ENCODE data around the gene P4HTM.
A peak's percentile ranks its signal among the peaks of the same experiment; 100 is the strongest.

P4HTM gene

DNA sequence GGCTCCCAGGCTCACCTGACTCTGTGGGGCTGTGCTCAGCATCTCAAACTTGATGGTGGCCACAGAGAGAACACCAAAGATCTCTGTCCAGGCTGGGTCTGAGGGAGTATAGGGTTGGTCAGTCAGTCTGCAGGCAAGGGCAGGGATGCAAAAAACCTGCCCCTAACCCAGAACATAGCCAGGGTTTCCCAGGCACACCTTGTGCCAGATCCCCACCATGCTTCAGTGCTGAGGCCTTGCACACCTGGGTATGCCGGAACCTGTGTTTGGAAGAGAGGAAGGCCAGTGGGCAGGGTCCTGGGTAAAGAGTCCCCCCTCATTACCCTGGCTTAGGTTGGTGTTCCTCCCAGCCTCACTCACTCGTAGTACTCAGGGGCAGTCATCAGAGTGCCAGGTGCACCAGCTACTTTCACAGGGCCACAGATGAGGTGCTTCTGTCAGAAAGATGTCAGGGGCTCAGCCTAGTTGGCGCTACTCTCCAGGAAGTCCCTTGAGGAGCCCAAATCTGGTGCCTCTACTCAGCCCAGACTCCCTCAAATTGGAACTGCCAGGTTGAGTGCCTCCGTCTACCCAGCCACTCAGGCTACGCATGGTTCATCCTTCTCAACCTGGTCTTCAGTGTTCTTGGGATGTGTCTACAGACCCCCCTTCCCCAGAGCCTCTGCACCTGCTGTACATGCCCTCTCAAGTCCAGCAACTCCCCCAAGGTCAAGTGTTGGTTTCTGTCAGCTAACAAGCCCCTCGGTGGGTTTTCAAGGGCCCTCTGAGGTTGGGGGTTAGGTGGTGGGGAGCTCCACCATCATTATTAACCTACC is 26.6 kb downstream of the P4HTM start:
- H3K27ac ChIP-seq (ENCODE audit: poor library complexity, severe bottlenecking), result peak overlapping the region; percentile 88
- no peak overlapping the region for H3K4me3 ChIP-seq (ENCODE audit: severe bottlenecking)
- DNase-seq (ENCODE audit: low spot score) (no peak), ATAC-seq (ENCODE audit: low read depth) (no peak)
- peaks cover 4% of the 10 kb centered on the region for H3K4me1 ChIP-seq (ENCODE audit: insufficient read depth, poor library complexity, severe bottlenecking)
- TF ChIP-seq CTCF (IDR thresholded peaks at IDR 0.05; ENCODE audit: poor library complexity, severe bottlenecking), result no peak
- H3K36me3 ChIP-seq (ENCODE audit: low read depth), result peaks cover 53% of the 10 kb centered on the region
- H3K9me3 ChIP-seq (ENCODE audit: severe bottlenecking), result no peaks in the 10 kb centered on the region
- H3K27me3 ChIP-seq (ENCODE audit: insufficient read depth, poor library complexity, severe bottlenecking), result no peaks in the 10 kb centered on the region

DNA sequence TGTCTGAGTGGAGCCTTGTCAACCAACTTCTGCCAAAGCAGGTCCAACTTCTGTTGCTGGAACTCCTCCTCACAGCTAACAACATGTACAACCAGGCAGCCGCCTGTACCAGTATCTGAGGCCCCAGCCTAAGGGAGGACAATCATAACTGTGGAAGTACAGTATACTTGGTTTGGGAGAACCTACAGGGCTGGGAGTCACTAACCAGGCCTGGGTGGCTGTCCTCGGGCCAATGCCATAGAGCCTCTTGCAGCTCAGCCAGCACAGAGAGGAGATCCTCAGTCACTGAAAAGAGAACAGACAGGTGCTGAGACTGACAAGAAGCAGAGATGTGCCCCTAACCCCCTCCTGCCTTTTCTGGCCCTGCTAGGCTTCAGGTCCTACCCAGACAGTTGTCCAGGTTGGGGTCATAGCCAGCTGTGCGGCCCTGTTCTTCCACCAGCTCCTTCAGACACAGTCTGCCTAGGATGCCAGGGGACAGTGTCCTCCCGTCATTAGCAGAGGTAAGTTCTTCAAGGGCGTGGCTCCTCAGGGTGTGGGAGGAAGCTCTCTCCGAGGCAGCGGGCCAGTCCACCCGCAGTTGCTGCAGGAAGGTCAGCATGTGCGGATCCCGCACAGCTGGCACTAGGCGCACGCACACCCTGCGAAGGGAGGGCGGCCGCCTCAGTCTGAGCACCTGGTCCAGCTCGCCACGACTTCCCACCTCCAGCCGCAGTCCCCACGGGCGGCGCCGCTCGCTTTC is 27.4 kb downstream of the P4HTM start:
- no peaks in the 10 kb centered on the region for H3K27me3 ChIP-seq (ENCODE audit: insufficient read depth, poor library complexity, severe bottlenecking)
- no peak for DNase-seq (ENCODE audit: low spot score)
- H3K4me3 ChIP-seq (ENCODE audit: severe bottlenecking), result peak overlapping the region; percentile 55
- peak overlapping the region; percentile 88 for H3K27ac ChIP-seq (ENCODE audit: poor library complexity, severe bottlenecking)
- H3K9me3 ChIP-seq (ENCODE audit: severe bottlenecking), result no peaks in the 10 kb centered on the region
- ATAC-seq (ENCODE audit: low read depth), result 0 out of 3 replicates have a peak, but pooled peaks have one; percentile 0
- peaks cover 4% of the 10 kb centered on the region for H3K4me1 ChIP-seq (ENCODE audit: insufficient read depth, poor library complexity, severe bottlenecking)
- TF ChIP-seq CTCF (IDR thresholded peaks at IDR 0.05; ENCODE audit: poor library complexity, severe bottlenecking), result no peak
- peaks cover 45% of the 10 kb centered on the region for H3K36me3 ChIP-seq (ENCODE audit: low read depth)

DNA sequence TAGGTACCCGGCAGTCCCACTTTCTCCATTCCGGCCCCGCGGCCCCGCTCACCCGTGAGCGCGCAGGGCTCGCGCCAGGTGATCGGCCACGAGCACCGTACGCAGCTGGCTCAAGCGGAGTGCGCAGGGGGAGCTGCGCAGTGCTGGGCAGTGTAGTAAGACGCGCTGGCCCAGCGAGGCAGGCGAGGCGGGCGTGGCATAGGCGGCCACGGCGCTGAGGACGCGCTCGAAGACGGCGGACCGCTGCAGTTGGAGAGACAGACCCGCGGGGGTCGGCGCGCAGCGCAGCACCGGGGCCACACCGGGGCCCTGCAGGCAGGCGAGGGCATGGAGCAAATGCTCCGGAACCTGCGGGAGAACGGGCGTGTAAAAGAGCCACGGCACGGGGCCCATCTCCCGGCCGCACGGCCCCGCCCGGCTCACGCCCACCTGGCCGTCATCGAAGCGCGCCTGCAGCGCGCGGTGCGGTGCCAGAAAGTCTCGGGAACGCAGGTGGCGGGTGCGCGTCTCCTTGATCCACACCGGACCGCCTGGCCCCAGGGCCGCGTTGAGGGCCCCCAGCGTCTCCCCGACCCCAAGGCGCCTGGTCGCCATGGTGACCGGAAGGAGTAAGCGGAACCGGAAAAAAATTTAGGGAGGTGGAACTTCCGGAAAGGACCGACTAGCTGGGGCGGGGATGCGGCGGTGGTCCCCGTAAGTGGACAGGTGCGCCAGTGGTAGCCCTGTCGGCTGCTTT is 28.1 kb downstream of the P4HTM start, which contains the start of gene DALRD3:
Gene DALRD3, minus strand, starts transcription at position 610 of the 736 bp plus-strand sequence. Its CDS starts 16 bp downstream, at position 594.
- DNase-seq (ENCODE audit: low spot score), result no peak
- H3K9me3 ChIP-seq (ENCODE audit: severe bottlenecking), result no peaks in the 10 kb centered on the region
- TF ChIP-seq CTCF (IDR thresholded peaks at IDR 0.05; ENCODE audit: poor library complexity, severe bottlenecking), result no peak
- peak within 1 kb of the TSS; percentile 88 for H3K27ac ChIP-seq (ENCODE audit: poor library complexity, severe bottlenecking)
- H3K36me3 ChIP-seq (ENCODE audit: low read depth), result peaks cover 43% of the 10 kb centered on the region
- H3K27me3 ChIP-seq (ENCODE audit: insufficient read depth, poor library complexity, severe bottlenecking), result no peaks in the 10 kb centered on the region
- peaks cover 4% of the 10 kb centered on the region for H3K4me1 ChIP-seq (ENCODE audit: insufficient read depth, poor library complexity, severe bottlenecking)
- ATAC-seq (ENCODE audit: low read depth), result peak; percentile 29
- H3K4me3 ChIP-seq (ENCODE audit: severe bottlenecking), result peak within 1 kb of the TSS; percentile 55

DNA sequence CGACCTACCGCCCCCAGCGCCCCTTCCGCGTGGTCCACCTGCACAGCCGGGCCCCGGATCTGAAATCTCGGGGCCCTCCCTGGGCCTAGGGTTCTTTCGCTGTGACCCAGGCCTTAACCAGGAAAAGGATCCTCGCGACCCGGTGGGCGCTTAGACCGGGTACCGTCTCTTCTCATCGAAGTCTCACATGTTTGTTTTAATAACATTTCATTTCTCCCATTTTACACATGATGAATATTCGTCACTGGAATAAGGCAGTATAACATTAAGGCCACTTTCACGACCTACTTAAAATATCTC is 28.6 kb downstream of the P4HTM start:
- Histone ChIP-seq H3K27me3 (ENCODE audit: insufficient read depth, poor library complexity, severe bottlenecking) (no peaks in the 10 kb centered on the region), H3K9me3 (ENCODE audit: severe bottlenecking) (no peaks in the 10 kb centered on the region), H3K27ac (ENCODE audit: poor library complexity, severe bottlenecking) (peak overlapping the region; percentile 88), H3K4me1 (ENCODE audit: insufficient read depth, poor library complexity, severe bottlenecking) (peaks cover 4% of the 10 kb centered on the region), H3K4me3 (ENCODE audit: severe bottlenecking) (peak overlapping the region; percentile 55), H3K36me3 (ENCODE audit: low read depth) (peaks cover 43% of the 10 kb centered on the region)
- DNase-seq (ENCODE audit: low spot score) (no peak), ATAC-seq (ENCODE audit: low read depth) (no peak)
- TF ChIP-seq CTCF (IDR thresholded peaks at IDR 0.05; ENCODE audit: poor library complexity, severe bottlenecking), result no peak

Measured in RWPE2 (cell line).